ENCODE measurements around the gene EMILIN1. TPM values are rescaled to one million over a fixed set of nuclear protein-coding genes. Genes with fewer than 3 reads are reported as not detected.

The EMILIN1 gene
- total RNA-seq, 1 experiment from 2014 or later = 0.19 TPM

GRCh38 chr2:27122791-27123190, 44.4 kb downstream of the EMILIN1 start:
- DNase-seq = no peak
- CTCF ChIA-PET = interaction anchor here (1.2 kb wide), 1 partner anchor 69 kb away, joined by 3 read pairs; no protein-coding TSS in a partner anchor
- intact Hi-C loops (cut with micrococcal nuclease; ENCODE audit: unreplicated experiment) = no loop called here
- peaks cover 20% of the 10 kb centered on the region for H3K36me3 Mint-ChIP-seq (ENCODE audit: insufficient read depth, unreplicated experiment)
- H3K27me3 Mint-ChIP-seq (ENCODE audit: unreplicated experiment) = peaks cover 50% of the 10 kb centered on the region
- no peak for TF ChIP-seq CTCF (IDR thresholded peaks at IDR 0.05; ENCODE audit: unreplicated experiment)
- no peak overlapping the region for H3K27ac Mint-ChIP-seq (ENCODE audit: unreplicated experiment)
- no peaks in the 10 kb centered on the region for H3K9me3 Mint-ChIP-seq (ENCODE audit: low read depth, unreplicated experiment)
- H3K4me1 Mint-ChIP-seq (ENCODE audit: low read depth, unreplicated experiment) = peaks cover 8% of the 10 kb centered on the region
- BruUV-seq (replicated peaks) = no TSS peak
- peak overlapping the region; percentile 77 for H3K4me3 Mint-ChIP-seq (ENCODE audit: low read depth, unreplicated experiment)

- Mint-ChIP-seq H3K4me3 (ENCODE audit: low read depth, unreplicated experiment) (peak within 1 kb of the TSS; percentile 77), H3K4me1 (ENCODE audit: low read depth, unreplicated experiment) (peaks cover 8% of the 10 kb centered on the region), H3K27me3 (ENCODE audit: unreplicated experiment) (peaks cover 50% of the 10 kb centered on the region), H3K9me3 (ENCODE audit: low read depth, unreplicated experiment) (no peaks in the 10 kb centered on the region), H3K27ac (ENCODE audit: unreplicated experiment) (no peak within 1 kb of the TSS), H3K36me3 (ENCODE audit: insufficient read depth, unreplicated experiment) (peaks cover 27% of the 10 kb centered on the region)
- intact Hi-C loops (cut with micrococcal nuclease; ENCODE audit: unreplicated experiment) = no loop called here
- no TSS peak for BruUV-seq (replicated peaks)
- CTCF ChIA-PET = interaction anchor here (0.5 to 1.2 kb wide), 3 partner anchors 57 to 71 kb away, joined by 3 to 4 read pairs (median 3); no protein-coding TSS in a partner anchor
- TF ChIP-seq CTCF (IDR thresholded peaks at IDR 0.05; ENCODE audit: unreplicated experiment) = no peak
- peak; percentile 57 for DNase-seq
Measured at GRCh38 chr2:27123302-27124150, 45.1 kb downstream of the EMILIN1 start, which contains the start of gene ABHD1. TSS of gene ABHD1 (plus strand) at chr2:27123815. CDS start at chr2:27123949, 134 bp downstream.

GRCh38 chr2:27125104-27125503, 46.7 kb downstream of the EMILIN1 start:
- Mint-ChIP-seq H3K4me3 (ENCODE audit: low read depth, unreplicated experiment) (no peak overlapping the region), H3K9me3 (ENCODE audit: low read depth, unreplicated experiment) (no peaks in the 10 kb centered on the region), H3K27ac (ENCODE audit: unreplicated experiment) (no peak overlapping the region), H3K27me3 (ENCODE audit: unreplicated experiment) (peaks cover 35% of the 10 kb centered on the region), H3K36me3 (ENCODE audit: insufficient read depth, unreplicated experiment) (peaks cover 22% of the 10 kb centered on the region), H3K4me1 (ENCODE audit: low read depth, unreplicated experiment) (peaks cover 8% of the 10 kb centered on the region)
- intact Hi-C loops (cut with micrococcal nuclease; ENCODE audit: unreplicated experiment) = no loop called here
- no peak for TF ChIP-seq CTCF (IDR thresholded peaks at IDR 0.05; ENCODE audit: unreplicated experiment)
- CTCF ChIA-PET = no interaction called here
- DNase-seq = no peak
- no TSS peak for BruUV-seq (replicated peaks)

- TSS peak; percentile 8 for BruUV-seq (replicated peaks)
- DNase-seq = no peak
- peaks cover 22% of the 10 kb centered on the region for H3K36me3 Mint-ChIP-seq (ENCODE audit: insufficient read depth, unreplicated experiment)
- intact Hi-C loops (cut with micrococcal nuclease; ENCODE audit: unreplicated experiment) = no loop called here
- no peaks in the 10 kb centered on the region for H3K9me3 Mint-ChIP-seq (ENCODE audit: low read depth, unreplicated experiment)
- H3K27me3 Mint-ChIP-seq (ENCODE audit: unreplicated experiment) = peaks cover 23% of the 10 kb centered on the region
- H3K4me1 Mint-ChIP-seq (ENCODE audit: low read depth, unreplicated experiment) = peaks cover 8% of the 10 kb centered on the region
- no peak for TF ChIP-seq CTCF (IDR thresholded peaks at IDR 0.05; ENCODE audit: unreplicated experiment)
- H3K27ac Mint-ChIP-seq (ENCODE audit: unreplicated experiment) = peak overlapping the region; percentile 31
- CTCF ChIA-PET = no interaction called here
- no peak overlapping the region for H3K4me3 Mint-ChIP-seq (ENCODE audit: low read depth, unreplicated experiment)
Measured at GRCh38 chr2:27126252-27126710, 47.9 kb downstream of the EMILIN1 start.
